H1 (cell line): ENCODE results near the gene POLDIP3. TPM values are rescaled to one million over a fixed set of nuclear protein-coding genes. Genes with fewer than 3 reads are reported as not detected.

ENCODE experiments used
- CTCF ChIA-PET: fragments of 300-600 bp; sonication (Branson Sonifier 250); formaldehyde crosslinking; loops from one replicate; lab custom pipeline; 2021; ENCODE audit not compliant: partially characterized antibody; lab: Charles Lee
- POLR2A ChIA-PET: fragments of 300-600 bp; sonication (Branson Sonifier 250); formaldehyde crosslinking; loops from one replicate; lab custom pipeline; 2021; ENCODE audit warnings: inconsistent platforms; ENCODE audit not compliant: partially characterized antibody; lab: Charles Lee
- DNase-seq, 2 experiments: peaks; one replicate each; pipeline versions ENCODE4 v3.0.0 to v3.0.0-alpha.2; 2010 to 2022; ENCODE audit warnings: low spot score in 2 of 2, low read depth in 1 of 2, mixed read lengths in 1 of 2
- FAIRE-seq: peaks from 2 replicates; lab custom pipeline; 2011; peaks lifted over from hg19 to GRCh38; lab: Jason Lieb, UNC
- H2AFZ ChIP-seq: 2 replicates; pipeline ENCODE4 v1.8.1; 2012; ENCODE audit warnings: low read length, inconsistent platforms
- H2AK5ac ChIP-seq: 2 replicates; pipeline ENCODE4 v1.6.1; 2013; ENCODE audit warnings: low read depth, low read length
- H2BK120ac ChIP-seq: replicated peaks from 2 replicates; pipeline ENCODE3; 2013; ENCODE audit warnings: low read depth, low read length, inconsistent platforms
- H2BK12ac ChIP-seq: 2 replicates; pipeline ENCODE4 v1.6.1; 2013; ENCODE audit warnings: low read depth, low read length
- H2BK15ac ChIP-seq: 2 replicates; pipeline ENCODE4 v1.6.1; 2013; ENCODE audit warnings: low read length
- H2BK20ac ChIP-seq: 2 replicates; pipeline ENCODE4 v1.6.1; 2013; ENCODE audit warnings: low read length
- H2BK5ac ChIP-seq: 2 replicates; pipeline ENCODE4 v1.6.1; 2013; ENCODE audit warnings: low read depth, low read length
- H3K14ac ChIP-seq: 2 replicates; pipeline ENCODE4 v1.6.1; 2013; ENCODE audit warnings: inconsistent platforms; ENCODE audit not compliant: insufficient read length
- H3K18ac ChIP-seq: 2 replicates; pipeline ENCODE4 v1.6.1; 2013; ENCODE audit warnings: low read length; ENCODE audit errors: extremely low read depth
- H3K23ac ChIP-seq: 2 replicates; pipeline ENCODE4 v1.6.1; 2013; ENCODE audit warnings: inconsistent platforms; ENCODE audit not compliant: insufficient read length
- H3K23me2 ChIP-seq: 2 replicates; pipeline ENCODE4 v1.6.1; 2013; ENCODE audit warnings: low read depth, low read length
- H3K27ac ChIP-seq: 2 replicates; pipeline ENCODE4 v1.6.1; 2011; ENCODE audit warnings: low read depth, low read length, inconsistent platforms
- H3K27me3 ChIP-seq, 4 experiments: replicated peaks in 1 of 4; 1 replicate in 1 of 4; 2 replicates in 3 of 4; pipeline versions ENCODE4 v1.6.1 to v1.8.1; 2011 to 2013; ENCODE audit warnings: low read length in 3 of 4, mild to moderate bottlenecking in 3 of 4, inconsistent platforms in 2 of 4, mixed read lengths in 2 of 4, moderate library complexity in 1 of 4; ENCODE audit not compliant: control insufficient read depth in 3 of 4, insufficient read depth in 3 of 4; ENCODE audit errors: extremely low read depth in 1 of 4
- H3K36me3 ChIP-seq, 4 experiments: 2 replicates each; pipeline versions ENCODE4 v1.6.1 to v1.8.1; 2011 to 2013; ENCODE audit warnings: mild to moderate bottlenecking in 4 of 4, low read length in 3 of 4, moderate library complexity in 2 of 4, control low read depth in 1 of 4, inconsistent platforms in 1 of 4; ENCODE audit not compliant: insufficient read depth in 4 of 4, control insufficient read depth in 2 of 4
- H3K4ac ChIP-seq: replicated peaks from 2 replicates; pipeline ENCODE3; 2013; ENCODE audit warnings: low read length, low read depth, mixed read lengths, inconsistent platforms; ENCODE audit not compliant: insufficient read length
- H3K4me1 ChIP-seq, 4 experiments: replicated peaks in 1 of 4; 1 replicate in 1 of 4; 2 replicates in 3 of 4; pipeline versions ENCODE4 v1.6.1 to v1.8.1; 2011 to 2013; ENCODE audit warnings: low read length in 3 of 4, inconsistent platforms in 2 of 4, mixed read lengths in 1 of 4; ENCODE audit not compliant: insufficient read depth in 4 of 4, control insufficient read depth in 3 of 4
- H3K4me2 ChIP-seq, 2 experiments: 2 replicates each; pipeline versions ENCODE4 v1.6.1 to v1.8.1; 2011 to 2013; ENCODE audit warnings: low read depth in 2 of 2, low read length in 2 of 2, control low read depth in 1 of 2, inconsistent platforms in 1 of 2, mild to moderate bottlenecking in 1 of 2; ENCODE audit not compliant: insufficient read depth in 1 of 2
- H3K4me3 ChIP-seq, 4 experiments: fragments of 200-600, 300-600 bp in 1 of 4; sonication (generic), shearing (Covaris generic), sonication (Bioruptor Twin) in 1 of 4; 2 replicates each; pipeline versions ENCODE4 v1.5.1 to v1.8.1; 2011 to 2016; ENCODE audit warnings: low read length in 4 of 4, low read depth in 3 of 4, control low read depth in 2 of 4, inconsistent platforms in 2 of 4, mild to moderate bottlenecking in 2 of 4, mixed read lengths in 1 of 4, moderate library complexity in 1 of 4; ENCODE audit not compliant: insufficient read depth in 2 of 4; ENCODE audit errors: extremely low read depth in 1 of 4
- H3K56ac ChIP-seq: replicated peaks from 2 replicates; pipeline ENCODE3; 2013; ENCODE audit warnings: low read depth, mild to moderate bottlenecking, mixed read lengths, low read length, inconsistent platforms; ENCODE audit not compliant: insufficient read length
- H3K79me1 ChIP-seq: 2 replicates; pipeline ENCODE4 v1.6.1; 2013; ENCODE audit warnings: low read depth, low read length, control low read depth
- H3K79me2 ChIP-seq, 2 experiments: 2 replicates each; pipeline versions ENCODE4 v1.6.1 to v1.8.1; 2012 to 2013; ENCODE audit warnings: low read length in 2 of 2, mild to moderate bottlenecking in 2 of 2, inconsistent platforms in 1 of 2; ENCODE audit not compliant: insufficient read depth in 2 of 2, control insufficient read depth in 1 of 2
- H3K9ac ChIP-seq, 4 experiments: replicated peaks in 1 of 4; 1 replicate in 1 of 4; 2 replicates in 3 of 4; pipeline versions ENCODE4 v1.6.1 to v1.8.1; 2011 to 2013; ENCODE audit warnings: low read depth in 3 of 4, low read length in 3 of 4, control low read depth in 2 of 4, mild to moderate bottlenecking in 2 of 4, moderate library complexity in 2 of 4, inconsistent platforms in 1 of 4; ENCODE audit errors: extremely low read depth in 1 of 4
- H3K9me3 ChIP-seq, 2 experiments: 2 replicates each; pipeline versions ENCODE4 v1.6.1 to v1.8.1; 2012 to 2013; ENCODE audit warnings: mild to moderate bottlenecking in 2 of 2, moderate library complexity in 2 of 2, control low read depth in 1 of 2, inconsistent platforms in 1 of 2, low read depth in 1 of 2, low read length in 1 of 2, mixed read lengths in 1 of 2; ENCODE audit not compliant: insufficient read depth in 2 of 2
- H4K20me1 ChIP-seq, 2 experiments: replicated peaks in 1 of 2; 2 replicates each; pipeline versions ENCODE3 to v1.8.1; 2011 to 2013; ENCODE audit warnings: inconsistent platforms in 2 of 2, low read length in 2 of 2, mild to moderate bottlenecking in 1 of 2; ENCODE audit not compliant: insufficient read depth in 2 of 2, control insufficient read depth in 1 of 2
- H4K5ac ChIP-seq: 2 replicates; pipeline ENCODE4 v1.6.1; 2013; ENCODE audit warnings: low read length, low read depth, mixed read lengths, inconsistent platforms; ENCODE audit not compliant: insufficient read length
- H4K8ac ChIP-seq: 2 replicates; pipeline ENCODE4 v1.8.0; 2013; ENCODE audit warnings: mild to moderate bottlenecking, moderate library complexity, low read length, inconsistent platforms; ENCODE audit not compliant: insufficient read depth; ENCODE audit errors: extremely low read depth
- H4K91ac ChIP-seq: replicated peaks from 2 replicates; pipeline ENCODE3; 2013; ENCODE audit warnings: low read length, mixed read lengths, inconsistent platforms; ENCODE audit not compliant: insufficient read length
- BACH1 ChIP-seq: IDR thresholded peaks from 2 replicates; pipeline ENCODE4 v1.6.1; 2012; ENCODE audit warnings: low read length, improper control_type of control experiment
- CEBPB ChIP-seq: IDR thresholded peaks from 2 replicates; pipeline ENCODE4 v1.6.1; 2012; ENCODE audit warnings: low read depth, low read length
- CTBP2 ChIP-seq: IDR thresholded peaks from 2 replicates; pipeline ENCODE4 v1.7.0; 2011; ENCODE audit warnings: borderline replicate concordance, mild to moderate bottlenecking, moderate library complexity, mixed read lengths, low read length; ENCODE audit not compliant: insufficient read depth, insufficient read length
- EZH2 ChIP-seq: fragments of 200-600 bp; sonication (generic); IDR thresholded peaks from 2 replicates; pipeline ENCODE4 v1.7.1; 2012; ENCODE audit warnings: low read depth, mild to moderate bottlenecking, moderate library complexity, low read length, inconsistent platforms; ENCODE audit not compliant: severe bottlenecking
- TEAD4 ChIP-seq: IDR thresholded peaks from 2 replicates; pipeline ENCODE4 v1.6.1; 2012; ENCODE audit warnings: low read depth, low read length, inconsistent platforms, mixed read lengths
- WGBS, 2 experiments: shearing (Covaris generic) in 1 of 2; methylation state at CpG; one replicate each; pipeline versions ENCODE4 v1.1.6 to v1.1.7; 2013 to 2015; ENCODE audit warnings: low lambda C conversion rate in 2 of 2, mixed read lengths in 2 of 2, inconsistent platforms in 1 of 2, low coverage in 1 of 2, missing lambda C conversion rate in 1 of 2; ENCODE audit not compliant: insufficient replicate concordance in 2 of 2, insufficient coverage in 1 of 2, insufficient read length in 1 of 2; ENCODE audit errors: extremely low coverage in 1 of 2, missing lambda C conversion rate in 1 of 2; 5-methylcytosine and 5-hydroxymethylcytosine counted together
- polyA plus RNA-seq, 7 experiments: library from polyadenylated mRNA; depleted of rRNA in 3 of 7; stranded (reverse) in 5 of 7; unstranded in 2 of 7; fragments of >200 nt in 5 of 7; fragments of 200-250 nt in 2 of 7; gene quantifications; 1 replicate in 5 of 7; 2 replicates in 1 of 7; 4 replicates in 1 of 7; pipeline versions ENCODE4 v1.2.1 to v1.2.3, GENCODE V29; 2011 to 2013; ENCODE audit warnings: missing spikeins in 2 of 7, mixed read lengths in 2 of 7
- total RNA-seq: library from RNA; stranded (reverse); fragmentation: NEBNext Ultra II Directional; extraction: Animal tissue kit (Norgen Biotek cat#: 25700); gene quantifications from 2 replicates; pipeline ENCODE4 v1.2.1, GENCODE V29; 2021

Gene POLDIP3
- total and polyA plus RNA-seq, 2 of the 8 experiments (the other 6 are each of a cell fraction or from before 2014, with no cell fraction given), result 43.5 to 84.6 TPM

DNA sequence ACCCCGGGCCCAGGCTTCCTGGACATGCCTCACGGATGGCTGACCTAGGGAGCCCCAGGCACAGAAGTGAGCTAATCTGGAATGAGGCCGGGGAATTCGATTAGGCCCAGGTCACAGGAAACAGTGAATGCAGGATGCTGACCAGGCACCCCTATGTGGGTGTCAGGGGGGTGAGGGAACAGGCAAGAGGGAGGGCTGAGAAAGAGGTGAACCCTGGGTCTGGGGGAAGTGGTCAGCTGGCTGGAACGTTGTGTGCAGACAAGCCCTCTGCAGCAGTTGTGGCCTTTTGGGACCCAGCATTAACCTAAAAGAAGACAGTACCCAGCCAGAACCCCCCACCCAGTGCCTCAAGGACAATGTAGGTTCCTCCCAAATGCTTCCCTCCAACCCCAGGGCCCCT, 52.8 kb downstream of the POLDIP3 start:
- Histone ChIP-seq H3K23me2 (no peaks in the 10 kb centered on the region), H3K27ac (no peak overlapping the region), H2AK5ac (no peak overlapping the region), H3K9ac (no peak overlapping the region), H3K14ac (no peak overlapping the region), H3K56ac (no peak overlapping the region), H3K79me2 (no peaks in the 10 kb centered on the region), H4K8ac (0 out of 2 replicates have a peak overlapping the region, but pooled peaks have one; percentile 38), H3K4me3 (no peak overlapping the region), H4K20me1 (peaks cover 2 to 4% of the 10 kb centered on the region in 2 experiments), H3K36me3 (no peaks in the 10 kb centered on the region), H3K18ac (no peak overlapping the region), H4K5ac (no peak overlapping the region), H2AFZ (no peak overlapping the region), H2BK15ac (no peak overlapping the region), H2BK12ac (no peak overlapping the region), H2BK20ac (no peak overlapping the region), H3K9me3 (no peaks in the 10 kb centered on the region), H3K23ac (no peak overlapping the region), H3K4me2 (no peak overlapping the region), H3K4ac (no peak overlapping the region), H2BK5ac (no peak overlapping the region), H3K27me3 (peaks cover 0 to 8% (median 3%) of the 10 kb centered on the region in 4 experiments; a peak in 5 of 7 replicates), H4K91ac (no peak overlapping the region), H2BK120ac (no peak overlapping the region), H3K79me1 (no peaks in the 10 kb centered on the region), H3K4me1 (peaks cover 0 to 3% (median 1%) of the 10 kb centered on the region in 4 experiments; a peak in 1 of 7 replicates)
- ChIA-PET POLR2A (interaction anchor here (1.3 to 2.2 kb wide), 7 partner anchors 8 to 52 kb away, joined by 4 to 17 read pairs (median 7); partner anchors contain the start of gene POLDIP3), CTCF (interaction anchor here (1.0 to 3.7 kb wide), 14 partner anchors 10 to 89 kb away, joined by 3 to 31 read pairs (median 6); no protein-coding TSS in a partner anchor)
- no peak for DNase-seq
- TF ChIP-seq CTBP2 (no peak), CEBPB (no peak), EZH2 (no peak), TEAD4 (no peak), BACH1 (no peak)
- FAIRE-seq, result no peak
- 91% methylated on average over 5 of the region's 5 CpGs; no CpG with 5 or more reads in 1 of the 2 experiments for WGBS, 2 experiments
